HUES64 (cell line): ENCODE results near the gene EGF.

Experiments used
- H3K27ac ChIP-seq: 2 replicates; pipeline ENCODE4 v1.7.0; 2013; ENCODE audit warnings: low read depth, low read length, inconsistent platforms
- H3K27me3 ChIP-seq: 2 replicates; pipeline ENCODE4 v1.6.1; 2013; ENCODE audit warnings: mild to moderate bottlenecking, low read length; ENCODE audit not compliant: insufficient read depth
- H3K36me3 ChIP-seq: 2 replicates; pipeline ENCODE4 v1.6.1; 2013; ENCODE audit warnings: mild to moderate bottlenecking, low read length; ENCODE audit not compliant: insufficient read depth
- H3K4me1 ChIP-seq: 2 replicates; pipeline ENCODE4 v1.6.1; 2013; ENCODE audit warnings: mild to moderate bottlenecking, low read length, moderate library complexity; ENCODE audit not compliant: insufficient read depth
- H3K4me3 ChIP-seq: 2 replicates; pipeline ENCODE4 v1.5.1; 2013; ENCODE audit warnings: mild to moderate bottlenecking, low read length, moderate library complexity
- H3K9ac ChIP-seq: 2 replicates; pipeline ENCODE4 v1.6.1; 2013; ENCODE audit warnings: mild to moderate bottlenecking, low read depth, low read length
- H3K9me3 ChIP-seq: 2 replicates; pipeline ENCODE4 v1.6.1; 2013; ENCODE audit warnings: low read depth, low read length; ENCODE audit not compliant: insufficient read depth
- WGBS: fragments of 150-250, 120-280 bp; methylation state at CpG from one replicate; pipeline ENCODE4 v1.1.7; 2013; ENCODE audit warnings: missing lambda C conversion rate; 5-methylcytosine and 5-hydroxymethylcytosine counted together

The EGF gene

DNA sequence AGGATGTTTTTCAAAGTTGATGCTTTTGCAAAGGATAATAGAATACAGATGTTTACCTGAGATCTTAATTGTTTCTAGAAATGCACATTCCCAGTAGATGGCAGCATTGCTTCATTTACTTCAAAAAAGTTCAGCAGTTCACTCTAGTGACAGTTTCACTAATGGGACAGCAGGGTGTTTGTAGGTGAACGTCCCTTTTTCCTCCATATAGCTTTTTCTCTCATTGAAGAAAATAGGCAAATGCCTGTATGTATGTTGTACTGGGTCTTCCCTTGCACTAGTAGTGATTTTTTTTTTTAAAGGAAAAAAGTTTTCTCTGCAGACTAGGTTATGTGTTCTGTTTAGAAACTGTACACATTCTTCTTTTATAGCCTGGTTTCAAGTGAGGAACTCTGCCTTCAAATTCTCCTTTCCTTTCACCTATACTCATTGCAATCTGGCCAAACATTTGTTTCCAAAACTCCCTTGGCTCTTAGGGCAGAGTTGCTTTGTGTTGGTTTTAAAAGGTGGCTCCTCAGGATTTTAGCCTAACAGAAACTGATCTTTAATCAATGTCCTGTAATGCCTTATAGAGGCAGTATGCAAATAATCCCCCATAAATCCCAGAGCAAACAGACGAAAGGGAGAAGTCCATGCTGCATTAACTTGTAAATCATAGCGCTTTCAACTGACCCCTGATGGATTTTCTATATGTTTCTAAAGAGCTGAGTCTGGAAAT is 86.3 kb downstream of the EGF start:
- no peak overlapping the region for H3K4me3 ChIP-seq
- no peak overlapping the region for H3K27ac ChIP-seq
- no peak overlapping the region for H3K9ac ChIP-seq
- H3K9me3 ChIP-seq, result no peaks in the 10 kb centered on the region
- WGBS, result 72% methylated on average over 3 of the region's 3 CpGs
- no peaks in the 10 kb centered on the region for H3K36me3 ChIP-seq
- H3K4me1 ChIP-seq, result no peaks in the 10 kb centered on the region
- H3K27me3 ChIP-seq, result no peaks in the 10 kb centered on the region

DNA sequence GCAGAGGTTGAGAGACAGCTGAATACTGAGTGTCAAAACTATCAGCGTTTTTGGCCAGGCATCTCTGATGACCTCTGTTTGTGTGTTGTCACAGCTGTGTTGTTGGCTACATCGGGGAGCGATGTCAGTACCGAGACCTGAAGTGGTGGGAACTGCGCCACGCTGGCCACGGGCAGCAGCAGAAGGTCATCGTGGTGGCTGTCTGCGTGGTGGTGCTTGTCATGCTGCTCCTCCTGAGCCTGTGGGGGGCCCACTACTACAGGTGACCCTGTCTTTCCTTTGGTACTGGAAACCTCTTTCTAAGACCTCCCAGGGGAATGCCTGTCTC is 86.9 kb downstream of the EGF start:
- Histone ChIP-seq H3K9ac (no peak overlapping the region), H3K27me3 (no peaks in the 10 kb centered on the region), H3K4me1 (no peaks in the 10 kb centered on the region), H3K36me3 (no peaks in the 10 kb centered on the region), H3K9me3 (no peaks in the 10 kb centered on the region), H3K4me3 (no peak overlapping the region), H3K27ac (no peak overlapping the region)
- 90% methylated on average over 9 of the region's 9 CpGs for WGBS

DNA sequence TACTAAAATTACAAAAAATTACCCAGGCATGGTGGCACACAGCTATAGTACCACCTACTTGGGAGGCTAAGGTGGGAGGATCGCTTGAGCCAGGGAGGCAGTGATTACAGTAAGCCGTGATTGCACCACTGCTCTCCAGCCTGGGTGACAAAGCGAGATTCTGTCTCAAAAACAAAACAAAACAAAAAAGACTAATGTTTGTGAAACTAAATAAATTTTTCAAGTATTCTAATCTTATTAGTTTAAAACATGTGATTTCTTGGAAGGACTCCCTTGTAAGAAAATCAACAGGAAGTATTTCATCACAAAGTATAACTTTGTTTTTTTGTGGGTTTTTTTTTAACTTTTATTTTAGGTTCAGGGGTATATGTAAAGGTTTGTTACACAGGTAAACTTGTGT is 89.6 kb downstream of the EGF start:
- Histone ChIP-seq H3K4me3 (no peak overlapping the region), H3K36me3 (no peaks in the 10 kb centered on the region), H3K27ac (no peak overlapping the region), H3K9me3 (no peaks in the 10 kb centered on the region), H3K9ac (no peak overlapping the region), H3K27me3 (no peaks in the 10 kb centered on the region), H3K4me1 (no peaks in the 10 kb centered on the region)
- 100% methylated on average over 1 of the region's 3 CpGs for WGBS

DNA sequence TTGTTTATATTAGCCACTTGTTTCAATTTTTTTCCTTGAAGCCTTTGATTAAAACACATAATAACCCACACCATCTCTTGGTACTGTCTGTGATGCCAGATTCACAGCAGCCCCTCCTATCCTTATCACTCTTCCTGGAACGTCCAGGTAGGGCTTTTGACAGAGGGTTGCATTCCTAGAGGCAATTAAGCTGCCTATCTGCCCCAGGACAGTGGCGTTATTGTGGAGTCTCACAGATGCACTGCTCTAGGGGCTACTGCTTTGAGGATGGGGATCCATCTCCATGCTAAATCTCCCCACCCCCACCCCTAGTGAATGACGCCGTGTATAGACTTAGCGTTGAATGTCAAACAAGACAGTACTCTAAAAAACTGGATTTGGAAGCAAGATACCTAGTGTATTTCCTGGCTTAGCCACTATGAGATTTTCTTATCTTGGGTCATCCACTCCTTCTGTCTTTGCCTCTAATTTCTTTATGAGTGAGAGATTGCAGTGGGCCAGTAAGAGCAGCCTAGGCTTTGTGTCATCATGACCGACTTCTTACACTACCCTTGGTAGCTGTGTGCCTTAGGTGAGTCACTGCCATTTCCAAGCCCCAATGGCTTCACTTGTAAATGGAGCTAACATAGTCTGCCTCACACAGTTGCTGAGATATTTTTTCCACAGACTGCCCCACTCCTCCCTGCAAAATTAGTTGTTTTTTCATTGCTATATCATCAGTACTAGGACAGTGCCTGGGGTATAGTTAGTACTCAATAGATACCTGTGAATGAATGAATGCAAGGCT is 90.9 kb downstream of the EGF start:
- no peak overlapping the region for H3K9ac ChIP-seq
- no peaks in the 10 kb centered on the region for H3K27me3 ChIP-seq
- H3K27ac ChIP-seq, result no peak overlapping the region
- no peaks in the 10 kb centered on the region for H3K9me3 ChIP-seq
- WGBS, result 86% methylated on average over 6 of the region's 6 CpGs
- no peaks in the 10 kb centered on the region for H3K36me3 ChIP-seq
- no peak overlapping the region for H3K4me3 ChIP-seq
- H3K4me1 ChIP-seq, result no peaks in the 10 kb centered on the region

DNA sequence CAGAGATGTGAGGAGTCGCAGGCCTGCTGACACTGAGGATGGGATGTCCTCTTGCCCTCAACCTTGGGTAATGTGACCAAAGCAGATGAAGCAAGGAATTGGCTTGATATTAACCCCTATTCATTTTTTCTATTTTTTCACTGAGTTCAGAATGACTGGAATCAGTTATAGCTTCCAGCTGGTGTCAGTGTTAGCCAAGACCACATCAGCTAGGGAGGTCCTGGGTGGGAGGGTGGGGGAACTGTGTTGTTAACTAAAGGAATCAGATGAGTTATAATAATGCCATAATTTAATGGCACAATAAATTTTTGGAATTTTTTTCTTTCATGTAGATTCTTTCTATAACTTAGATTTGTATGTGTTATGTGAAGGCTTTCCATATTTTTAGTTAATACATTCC is 91.9 kb downstream of the EGF start:
- Histone ChIP-seq H3K27ac (no peak overlapping the region), H3K9me3 (no peaks in the 10 kb centered on the region), H3K9ac (no peak overlapping the region), H3K4me1 (no peaks in the 10 kb centered on the region), H3K36me3 (no peaks in the 10 kb centered on the region), H3K27me3 (no peaks in the 10 kb centered on the region), H3K4me3 (no peak overlapping the region)
- WGBS, result 94% methylated on average over 1 of the region's 1 CpG

DNA sequence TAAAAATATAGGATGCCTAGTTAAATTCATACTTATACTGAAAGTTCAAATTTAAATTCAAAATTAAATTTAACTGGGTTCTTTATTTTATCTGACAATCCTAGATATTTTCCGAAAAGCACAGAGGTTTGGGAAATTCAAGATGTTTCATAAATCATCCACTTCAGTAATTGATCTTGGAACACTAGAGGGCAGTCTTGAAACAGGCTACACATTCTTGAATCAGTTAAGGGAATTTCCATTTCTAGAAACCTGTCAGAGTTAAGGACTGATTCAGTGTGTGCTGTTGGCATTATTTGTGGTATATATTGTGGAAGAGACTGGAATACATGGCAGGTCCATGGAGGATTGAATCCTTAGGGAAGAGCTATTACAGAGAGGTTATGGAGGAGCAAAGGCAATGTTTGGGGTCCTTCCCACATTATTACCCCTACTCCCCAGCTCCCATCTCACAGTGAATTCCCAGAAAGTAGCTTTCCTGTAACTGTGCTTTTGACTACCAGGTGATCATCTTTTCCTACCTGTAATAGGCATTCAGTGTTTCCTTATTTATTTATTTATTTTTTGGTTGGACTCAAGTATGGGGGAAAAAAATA is 92.9 kb downstream of the EGF start:
- no peak overlapping the region for H3K9ac ChIP-seq
- no peaks in the 10 kb centered on the region for H3K36me3 ChIP-seq

DNA sequence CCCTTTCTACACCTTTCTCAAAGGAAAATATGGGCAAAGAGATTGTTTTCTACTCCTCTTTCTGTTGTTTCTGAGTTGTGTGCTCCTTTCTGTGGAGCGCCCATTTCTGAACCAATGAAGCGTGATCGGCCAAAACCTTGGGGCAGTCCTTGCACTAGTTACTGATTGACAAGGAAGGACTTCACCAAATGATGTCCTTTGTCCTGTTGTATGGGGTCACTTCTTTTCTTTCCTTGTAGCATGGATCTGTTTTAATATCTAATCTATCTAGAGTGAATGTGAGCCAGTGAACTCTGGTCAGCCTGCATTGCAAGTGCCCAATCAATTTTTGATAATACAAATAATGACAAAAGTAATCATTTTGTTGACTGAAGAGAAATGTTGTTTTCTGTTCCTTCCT is 94.5 kb downstream of the EGF start:
- H3K4me3 ChIP-seq, result no peak overlapping the region
- H3K9me3 ChIP-seq, result no peaks in the 10 kb centered on the region
- no peaks in the 10 kb centered on the region for H3K4me1 ChIP-seq
- no peaks in the 10 kb centered on the region for H3K36me3 ChIP-seq
- 94% methylated on average over 3 of the region's 3 CpGs for WGBS
- H3K9ac ChIP-seq, result no peak overlapping the region
- no peaks in the 10 kb centered on the region for H3K27me3 ChIP-seq
- no peak overlapping the region for H3K27ac ChIP-seq

More for the DNA sequence above, 92.9 kb downstream of the EGF start:
- Histone ChIP-seq H3K4me1 (no peaks in the 10 kb centered on the region), H3K27me3 (no peaks in the 10 kb centered on the region), H3K9me3 (no peaks in the 10 kb centered on the region), H3K4me3 (no peak overlapping the region), H3K27ac (no peak overlapping the region)
- no CpG with 5 or more reads among the region's 1 CpG for WGBS

DNA sequence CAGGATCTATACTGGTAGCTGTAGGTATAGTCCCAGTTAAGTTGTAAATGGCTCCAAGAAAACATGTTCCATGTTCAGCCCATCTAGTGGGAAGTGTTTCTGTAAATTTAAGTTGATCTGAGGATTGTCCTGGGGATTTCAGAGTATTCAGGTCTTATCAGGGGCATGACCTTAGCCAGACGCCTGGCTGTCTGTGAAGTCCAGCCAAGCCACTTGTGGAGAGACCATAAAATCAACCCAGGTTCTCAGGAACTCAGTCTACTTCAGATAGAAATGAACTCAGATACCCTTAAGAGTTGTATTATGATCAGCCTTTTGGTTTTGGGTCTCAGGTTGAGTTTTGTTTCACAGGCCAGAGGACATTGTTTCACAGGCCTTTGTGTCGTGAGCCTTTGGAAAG is 95.9 kb downstream of the EGF start:
- H3K4me1 ChIP-seq, result no peaks in the 10 kb centered on the region
- H3K4me3 ChIP-seq, result no peak overlapping the region
- H3K9me3 ChIP-seq, result no peaks in the 10 kb centered on the region
- H3K27me3 ChIP-seq, result no peaks in the 10 kb centered on the region
- WGBS, result 80% methylated on average over 2 of the region's 2 CpGs
- no peak overlapping the region for H3K9ac ChIP-seq
- H3K36me3 ChIP-seq, result no peaks in the 10 kb centered on the region
- no peak overlapping the region for H3K27ac ChIP-seq

DNA sequence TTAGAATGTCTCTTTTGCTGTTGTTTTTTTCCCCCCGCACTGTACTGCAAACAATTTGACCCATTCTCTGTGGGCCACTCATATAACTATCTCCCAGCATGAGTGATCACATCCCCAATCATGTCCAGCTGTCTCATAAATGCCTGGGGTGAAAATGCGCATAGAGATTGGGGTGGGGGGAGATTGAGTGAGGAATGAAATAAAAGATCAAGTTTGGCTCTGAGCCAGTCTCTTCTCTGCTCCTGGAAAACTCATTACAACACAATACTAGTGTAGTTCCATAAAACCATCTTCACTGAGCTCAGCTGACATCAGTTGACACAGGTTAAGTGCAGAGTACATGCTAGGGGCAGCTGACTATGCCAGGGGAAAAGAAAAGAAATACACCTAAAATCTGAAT is 96.9 kb downstream of the EGF start:
- H3K9me3 ChIP-seq, result no peaks in the 10 kb centered on the region
- no peaks in the 10 kb centered on the region for H3K36me3 ChIP-seq
- 0 out of 2 replicates have a peak, but pooled peaks cover 3% of the 10 kb centered on the region for H3K4me1 ChIP-seq
- no peak overlapping the region for H3K4me3 ChIP-seq
- 96% methylated on average over 2 of the region's 2 CpGs for WGBS
- no peak overlapping the region for H3K27ac ChIP-seq
- H3K27me3 ChIP-seq, result no peaks in the 10 kb centered on the region
- no peak overlapping the region for H3K9ac ChIP-seq

DNA sequence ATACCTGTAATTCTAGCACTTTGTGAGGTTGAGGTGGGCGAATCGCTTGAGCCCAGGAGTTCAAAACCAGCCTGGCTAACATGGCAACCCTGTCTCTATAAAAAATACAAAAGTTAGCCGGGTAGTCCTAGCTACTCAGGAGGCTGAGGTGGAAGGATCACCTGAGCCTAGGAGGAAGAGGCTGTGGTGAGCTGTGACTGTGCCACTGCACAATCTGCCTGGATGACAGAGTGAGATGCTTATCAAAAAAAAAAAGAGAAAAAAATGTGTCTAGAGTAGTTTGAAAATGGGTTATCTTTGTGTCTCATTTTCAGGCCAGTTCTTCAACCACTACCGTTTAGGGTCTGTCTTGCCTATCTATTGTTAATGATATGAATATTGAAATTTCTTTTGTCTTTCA is 98.1 kb downstream of the EGF start:
- Histone ChIP-seq H3K36me3 (no peaks in the 10 kb centered on the region), H3K9me3 (no peaks in the 10 kb centered on the region), H3K9ac (no peak overlapping the region), H3K4me3 (no peak overlapping the region), H3K27ac (no peak overlapping the region), H3K27me3 (no peaks in the 10 kb centered on the region), H3K4me1 (0 out of 2 replicates have a peak, but pooled peaks cover 3% of the 10 kb centered on the region)
- WGBS, result over 99% methylated on average over 4 of the region's 4 CpGs

DNA sequence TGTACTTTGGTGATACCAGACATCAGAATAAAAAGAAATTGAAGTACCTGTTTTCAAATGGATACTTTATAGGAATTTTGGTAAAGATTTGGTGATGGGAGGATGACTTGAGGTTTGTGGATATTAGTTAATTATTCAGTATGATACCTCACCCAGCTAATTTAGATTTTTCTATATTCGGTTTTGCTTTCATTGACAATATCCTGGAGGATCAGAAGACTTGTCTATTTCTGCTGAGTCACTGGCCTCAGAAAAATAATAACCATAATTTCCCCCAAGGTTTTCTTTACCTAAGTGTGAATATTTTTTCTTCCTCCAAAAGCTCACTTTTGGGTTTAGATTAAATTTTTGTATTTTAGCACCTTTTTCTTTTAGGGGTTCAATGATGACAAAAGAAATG is 100.2 kb downstream of the EGF start:
- H3K27me3 ChIP-seq, result no peaks in the 10 kb centered on the region
- 92% methylated on average over 1 of the region's 1 CpG for WGBS

More for the DNA sequence above, 100.2 kb downstream of the EGF start:
- Histone ChIP-seq H3K9ac (no peak overlapping the region), H3K9me3 (no peaks in the 10 kb centered on the region), H3K4me1 (peaks cover 10% of the 10 kb centered on the region; the same call in 1 of the 2 replicates), H3K4me3 (no peak overlapping the region), H3K27ac (no peak overlapping the region), H3K36me3 (no peaks in the 10 kb centered on the region)
